Karpas-422 (cell line): Measurements from ENCODE around the gene TNPO1. TPM values are rescaled to one million over a fixed set of nuclear protein-coding genes. Genes with fewer than 3 reads are reported as not detected.

ENCODE experiments used
- DNase-seq: peaks from one replicate; pipeline ENCODE4 v3.0.0-alpha.2; 2015
- H2AFZ ChIP-seq: fragments of 200-600 bp; sonication (generic); 2 replicates; pipeline ENCODE4 v1.6.1; 2014; ENCODE audit warnings: antibody characterized with exemption, low read length, mixed read lengths
- H3K27ac ChIP-seq: fragments of 200-600 bp; sonication (generic); 2 replicates; pipeline ENCODE4 v1.5.1; 2014; ENCODE audit warnings: mild to moderate bottlenecking, low read length, moderate library complexity
- H3K27me3 ChIP-seq: fragments of 200-600 bp; sonication (generic); 2 replicates; pipeline ENCODE4 v1.6.1; 2014; ENCODE audit warnings: low read length, mixed read lengths
- H3K36me3 ChIP-seq: fragments of 200-600 bp; sonication (generic); 2 replicates; pipeline ENCODE4 v1.6.1; 2014; ENCODE audit warnings: low read length, mixed read lengths; ENCODE audit not compliant: insufficient read depth
- H3K4me1 ChIP-seq: fragments of 200-600 bp; sonication (generic); 2 replicates; pipeline ENCODE4 v1.6.1; 2014; ENCODE audit warnings: mild to moderate bottlenecking, low read length, mixed read lengths
- H3K4me2 ChIP-seq: fragments of 200-600 bp; sonication (generic); 2 replicates; pipeline ENCODE4 v1.6.1; 2014; ENCODE audit warnings: low read length, low read depth, mild to moderate bottlenecking; ENCODE audit not compliant: poor library complexity, severe bottlenecking
- H3K4me3 ChIP-seq: fragments of 200-600 bp; sonication (generic); 2 replicates; pipeline ENCODE4 v1.5.1; 2014; ENCODE audit warnings: mild to moderate bottlenecking, antibody characterized with exemption, low read length, mixed read lengths
- H3K79me2 ChIP-seq: fragments of 200-600 bp; sonication (generic); 2 replicates; pipeline ENCODE4 v1.6.1; 2014; ENCODE audit warnings: mild to moderate bottlenecking, low read length, mixed read lengths
- H3K9ac ChIP-seq: fragments of 200-600 bp; sonication (generic); 2 replicates; pipeline ENCODE4 v1.6.0; 2014; ENCODE audit warnings: low read length
- H3K9me2 ChIP-seq: fragments of 200-600 bp; sonication (generic), shearing (Covaris generic); replicated peaks from 2 replicates; pipeline ENCODE4 v1.6.0; 2014; ENCODE audit warnings: mild to moderate bottlenecking, low read length, moderate library complexity; ENCODE audit not compliant: insufficient read depth
- H3K9me3 ChIP-seq: fragments of 300-700, 200-600 bp; sonication (generic); 2 replicates; pipeline ENCODE4 v1.6.1; 2014; ENCODE audit warnings: low read length, mixed read lengths
- H4K20me1 ChIP-seq: fragments of 200-600 bp; sonication (generic); 2 replicates; pipeline ENCODE4 v1.6.1; 2014; ENCODE audit warnings: mild to moderate bottlenecking, antibody characterized with exemption, low read length, low read depth; ENCODE audit not compliant: insufficient read depth
- total RNA-seq: library from RNA; depleted of rRNA; stranded (reverse); fragments of >200 nt; shearing (Covaris generic); gene quantifications from 2 replicates; pipeline ENCODE4 v1.2.3, GENCODE V29; 2014; ENCODE audit warnings: low replicate concordance

TNPO1 gene
- total RNA-seq, 1 experiment from 2014 or later = 94.1 TPM

DNA sequence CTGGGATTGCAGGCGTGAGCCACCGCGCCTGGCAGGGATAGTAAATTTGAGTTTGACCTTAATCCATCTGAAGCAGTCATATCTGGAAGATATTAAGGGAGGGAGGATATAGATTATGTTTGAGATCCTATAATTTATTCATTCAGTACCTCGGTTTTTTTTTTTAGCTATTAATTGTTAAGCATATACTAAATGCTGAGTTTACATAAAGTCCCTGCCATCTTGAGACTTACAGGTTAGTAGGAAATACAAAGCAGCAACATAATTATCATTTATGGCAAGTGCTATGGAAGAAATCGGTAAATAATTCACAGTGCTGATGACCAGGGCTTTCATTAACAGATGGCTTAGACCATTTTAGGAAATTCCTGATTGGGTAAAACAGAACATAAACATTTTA is 72.9 kb downstream of the TNPO1 start:
- H3K27me3 ChIP-seq = no peaks in the 10 kb centered on the region
- no peak overlapping the region for H3K4me3 ChIP-seq
- peaks cover 3% of the 10 kb centered on the region; the same call in 1 of the 2 replicates for H3K4me1 ChIP-seq
- no peaks in the 10 kb centered on the region; the same call in 1 of the 2 replicates for H4K20me1 ChIP-seq
- no peak overlapping the region for H2AFZ ChIP-seq
- DNase-seq = no peak
- H3K79me2 ChIP-seq = peaks cover 38% of the 10 kb centered on the region
- H3K27ac ChIP-seq = no peak overlapping the region
- no peaks in the 10 kb centered on the region for H3K9me2 ChIP-seq
- no peak overlapping the region for H3K9ac ChIP-seq
- H3K36me3 ChIP-seq = peaks cover 86% of the 10 kb centered on the region
- H3K9me3 ChIP-seq = no peaks in the 10 kb centered on the region
- no peak overlapping the region for H3K4me2 ChIP-seq

DNA sequence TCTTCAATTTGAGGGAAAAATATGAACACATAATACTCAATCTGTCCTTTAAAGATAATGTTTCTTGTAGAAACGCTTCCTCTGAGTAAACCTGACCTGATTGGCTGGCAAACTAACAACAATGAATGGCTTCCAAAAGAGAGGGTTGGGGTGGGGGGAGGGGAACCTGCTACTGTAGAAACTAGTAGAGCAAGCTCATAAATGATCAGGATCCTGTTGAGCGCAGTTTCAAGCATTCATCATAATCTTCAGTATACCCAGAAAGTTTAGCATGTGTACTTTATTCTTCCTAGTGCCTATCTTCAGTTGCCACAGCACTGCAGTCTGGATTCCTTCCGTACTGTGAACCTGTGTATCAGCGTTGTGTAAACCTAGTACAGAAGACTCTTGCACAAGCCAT is 76.4 kb downstream of the TNPO1 start:
- no peak for DNase-seq
- Histone ChIP-seq H3K4me2 (no peak overlapping the region), H2AFZ (no peak overlapping the region), H3K9me3 (no peaks in the 10 kb centered on the region), H3K9ac (no peak overlapping the region), H4K20me1 (no peaks in the 10 kb centered on the region; the same call in 1 of the 2 replicates), H3K4me3 (no peak overlapping the region), H3K36me3 (peaks cover 67% of the 10 kb centered on the region), H3K27ac (no peak overlapping the region), H3K9me2 (no peaks in the 10 kb centered on the region), H3K27me3 (no peaks in the 10 kb centered on the region), H3K4me1 (peaks cover 3% of the 10 kb centered on the region; the same call in 1 of the 2 replicates), H3K79me2 (peaks cover 19% of the 10 kb centered on the region)

DNA sequence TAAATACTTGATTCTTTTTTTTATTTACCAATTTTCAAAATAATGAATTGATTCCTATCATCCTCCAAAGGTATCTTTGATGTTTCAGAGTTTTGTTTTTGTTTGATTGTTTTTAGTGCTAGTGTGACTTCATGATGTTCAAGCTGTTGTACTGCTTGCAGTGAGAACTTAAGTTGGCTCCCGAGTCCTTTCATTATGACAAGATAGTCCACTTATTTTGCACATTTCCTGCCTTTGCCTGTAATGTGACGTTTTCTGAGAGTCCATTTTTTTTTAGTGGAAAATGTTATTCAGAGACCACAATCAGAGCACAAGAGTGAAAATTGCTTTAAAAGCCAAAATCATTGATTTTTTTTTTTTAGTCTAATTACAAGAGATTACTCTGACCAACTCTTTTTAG is 79.3 kb downstream of the TNPO1 start:
- Histone ChIP-seq H4K20me1 (no peaks in the 10 kb centered on the region; the same call in 1 of the 2 replicates), H3K4me1 (no peaks in the 10 kb centered on the region), H3K27ac (no peak overlapping the region), H3K4me2 (no peak overlapping the region), H3K27me3 (no peaks in the 10 kb centered on the region), H3K79me2 (peaks cover 14% of the 10 kb centered on the region; the same call in 1 of the 2 replicates), H3K36me3 (peaks cover 69% of the 10 kb centered on the region), H3K4me3 (no peak overlapping the region), H2AFZ (no peak overlapping the region), H3K9ac (no peak overlapping the region), H3K9me3 (no peaks in the 10 kb centered on the region), H3K9me2 (no peaks in the 10 kb centered on the region)
- no peak for DNase-seq

DNA sequence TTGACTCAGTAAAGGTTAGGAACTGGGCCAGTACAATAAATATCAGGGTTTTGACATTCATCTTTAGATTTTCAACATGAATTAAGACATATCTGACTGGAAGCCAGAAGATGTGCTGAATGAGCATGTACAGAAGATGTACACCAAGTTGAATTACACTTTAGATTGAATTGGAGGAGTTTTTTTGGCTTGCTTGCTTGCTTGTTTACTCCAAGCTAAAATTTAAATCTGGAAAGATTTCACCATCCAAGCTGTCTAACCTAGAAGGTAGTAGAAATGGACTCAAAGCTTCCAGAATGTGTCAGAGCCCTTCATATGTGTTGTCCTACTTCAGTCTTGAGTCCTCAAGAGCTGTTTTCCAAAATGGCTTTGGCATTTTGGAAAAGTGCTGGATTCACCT is 90.3 kb downstream of the TNPO1 start:
- Histone ChIP-seq H3K36me3 (peaks cover 70% of the 10 kb centered on the region), H2AFZ (no peak overlapping the region), H3K79me2 (no peaks in the 10 kb centered on the region), H3K9me3 (no peaks in the 10 kb centered on the region), H4K20me1 (0 out of 2 replicates have a peak, but pooled peaks cover 5% of the 10 kb centered on the region), H3K4me2 (no peak overlapping the region), H3K27ac (no peak overlapping the region), H3K27me3 (no peaks in the 10 kb centered on the region), H3K9ac (no peak overlapping the region), H3K4me3 (no peak overlapping the region), H3K4me1 (no peaks in the 10 kb centered on the region), H3K9me2 (no peaks in the 10 kb centered on the region)
- DNase-seq = no peak

DNA sequence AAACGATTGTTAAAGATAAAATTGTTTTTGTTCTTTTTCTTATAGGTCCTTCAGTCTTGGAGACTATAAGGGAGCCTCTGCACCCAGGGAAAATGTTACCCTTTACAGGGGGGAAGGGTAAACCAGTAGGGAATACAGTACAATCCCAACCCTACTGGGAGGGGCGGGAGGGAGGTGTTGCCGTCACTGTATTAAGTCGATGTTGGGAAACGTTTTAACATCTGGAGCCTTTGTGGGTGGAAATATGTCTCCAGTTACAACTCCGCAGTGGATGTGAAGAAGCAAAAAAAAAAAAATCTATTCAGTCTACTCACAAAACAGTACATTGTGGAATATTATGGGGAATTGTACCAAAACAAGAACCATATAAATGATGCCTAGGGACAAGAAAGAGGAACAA is 92.2 kb downstream of the TNPO1 start:
- Histone ChIP-seq H3K27me3 (no peaks in the 10 kb centered on the region), H3K4me3 (no peak overlapping the region), H4K20me1 (0 out of 2 replicates have a peak, but pooled peaks cover 5% of the 10 kb centered on the region), H3K9ac (no peak overlapping the region), H3K36me3 (peaks cover 51% of the 10 kb centered on the region), H3K79me2 (no peaks in the 10 kb centered on the region), H3K9me3 (no peaks in the 10 kb centered on the region), H3K27ac (no peak overlapping the region), H3K9me2 (no peaks in the 10 kb centered on the region), H2AFZ (no peak overlapping the region), H3K4me1 (no peaks in the 10 kb centered on the region), H3K4me2 (no peak overlapping the region)
- no peak for DNase-seq

DNA sequence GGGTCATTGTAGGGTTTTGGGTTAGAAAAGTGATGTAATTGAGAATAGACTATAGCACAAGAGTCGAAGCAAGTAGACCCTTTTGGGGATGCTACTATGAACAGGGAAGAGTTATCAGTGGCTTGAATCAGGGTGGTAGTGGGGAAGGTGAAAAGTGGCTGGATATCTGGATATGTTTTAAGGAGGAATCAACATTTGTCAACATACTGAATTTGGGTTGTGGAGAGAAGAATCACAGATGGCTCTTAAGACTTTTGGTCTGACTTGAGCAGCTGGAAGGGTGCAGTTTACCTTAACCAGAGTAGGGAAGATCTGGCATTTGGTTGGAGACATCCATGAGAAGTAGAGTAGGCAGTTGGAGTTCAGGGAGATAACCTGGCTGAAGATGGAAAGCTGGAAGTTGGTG is 100.9 kb downstream of the TNPO1 start:
- Histone ChIP-seq H3K4me3 (no peak overlapping the region), H3K9me3 (no peaks in the 10 kb centered on the region), H3K9ac (no peak overlapping the region), H3K27ac (no peak overlapping the region), H3K4me2 (no peak overlapping the region), H3K27me3 (no peaks in the 10 kb centered on the region), H3K79me2 (no peaks in the 10 kb centered on the region), H3K4me1 (no peaks in the 10 kb centered on the region), H4K20me1 (0 out of 2 replicates have a peak, but pooled peaks cover 6% of the 10 kb centered on the region), H3K36me3 (no peaks in the 10 kb centered on the region), H3K9me2 (no peaks in the 10 kb centered on the region), H2AFZ (no peak overlapping the region)
- DNase-seq = no peak

DNA sequence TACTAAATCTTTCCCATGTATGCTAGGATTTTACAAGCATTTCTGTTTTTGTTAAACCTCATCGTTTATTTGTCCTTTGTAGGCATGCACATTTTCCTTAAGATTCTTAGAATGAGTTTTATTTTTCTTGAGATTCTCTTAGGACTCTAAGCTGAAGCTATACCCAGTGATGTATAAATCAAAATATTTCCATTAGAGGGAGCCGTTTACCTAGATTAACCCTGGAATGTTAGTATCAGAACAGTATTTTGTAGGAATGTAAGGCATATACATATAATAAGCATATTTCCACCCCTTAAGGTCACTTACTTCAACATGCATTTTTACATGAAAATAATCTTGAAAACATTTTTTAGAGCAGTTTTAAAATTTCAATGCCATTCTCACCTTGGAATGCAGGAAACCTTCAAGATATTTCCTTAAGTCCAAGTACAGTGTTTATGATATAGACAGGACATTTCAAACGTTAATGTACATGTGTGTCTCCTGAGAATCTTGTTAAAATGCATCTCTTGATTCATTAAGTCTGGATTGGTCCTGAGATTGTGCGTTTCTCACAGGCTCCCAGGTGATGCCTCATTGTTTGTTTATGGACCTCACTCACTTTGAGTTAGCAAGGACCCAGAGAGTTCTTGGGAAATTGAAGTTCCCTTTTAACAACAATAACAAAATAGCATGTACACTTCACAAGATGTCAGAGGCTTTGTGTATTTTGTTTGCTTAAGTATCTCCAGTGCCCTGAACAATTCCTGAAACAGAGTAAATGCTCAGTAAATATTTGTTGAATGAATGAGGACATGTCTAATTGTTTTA is 104.4 kb downstream of the TNPO1 start:
- Histone ChIP-seq H3K27ac (no peak overlapping the region), H3K4me1 (no peaks in the 10 kb centered on the region), H3K4me2 (no peak overlapping the region), H3K9me3 (no peaks in the 10 kb centered on the region), H3K9me2 (no peaks in the 10 kb centered on the region), H2AFZ (no peak overlapping the region), H3K9ac (no peak overlapping the region), H3K4me3 (no peak overlapping the region), H3K36me3 (no peaks in the 10 kb centered on the region), H3K79me2 (no peaks in the 10 kb centered on the region), H4K20me1 (no peaks in the 10 kb centered on the region), H3K27me3 (no peaks in the 10 kb centered on the region)
- DNase-seq = no peak

DNA sequence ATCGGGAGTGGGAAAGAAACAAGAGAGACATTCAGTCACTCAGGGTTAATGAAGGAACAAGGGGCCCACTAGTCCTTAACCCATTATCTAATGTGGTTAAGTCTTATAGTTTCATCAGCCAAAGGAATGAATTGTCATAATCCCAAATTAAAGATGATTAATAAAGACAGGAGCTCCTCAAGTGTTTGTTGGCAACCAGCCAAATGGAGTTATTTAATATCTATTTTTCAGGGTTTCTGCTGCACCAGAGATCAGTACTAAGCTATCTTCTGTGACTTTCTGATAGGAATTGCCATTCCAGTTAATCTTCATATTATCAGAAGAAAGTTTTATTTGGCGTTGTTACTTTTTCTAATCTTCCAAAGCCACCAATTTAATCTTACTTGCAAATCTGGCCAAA is 105.4 kb downstream of the TNPO1 start:
- DNase-seq = no peak
- Histone ChIP-seq H3K9me2 (no peaks in the 10 kb centered on the region), H3K4me1 (no peaks in the 10 kb centered on the region), H3K27me3 (no peaks in the 10 kb centered on the region), H3K79me2 (no peaks in the 10 kb centered on the region), H3K9me3 (no peaks in the 10 kb centered on the region), H3K4me3 (no peak overlapping the region), H3K27ac (no peak overlapping the region), H3K36me3 (no peaks in the 10 kb centered on the region), H4K20me1 (no peaks in the 10 kb centered on the region), H2AFZ (no peak overlapping the region), H3K9ac (no peak overlapping the region), H3K4me2 (no peak overlapping the region)
